ENCODE measurements around the gene NELFCD. TPM values are rescaled to one million over a fixed set of nuclear protein-coding genes. Genes with fewer than 3 reads are reported as not detected.

NELFCD gene
- polyA plus RNA-seq, 1 donor (not counting 4 experiments of a cell fraction or from before 2014, with no cell fraction given), result 68.5 TPM

DNA sequence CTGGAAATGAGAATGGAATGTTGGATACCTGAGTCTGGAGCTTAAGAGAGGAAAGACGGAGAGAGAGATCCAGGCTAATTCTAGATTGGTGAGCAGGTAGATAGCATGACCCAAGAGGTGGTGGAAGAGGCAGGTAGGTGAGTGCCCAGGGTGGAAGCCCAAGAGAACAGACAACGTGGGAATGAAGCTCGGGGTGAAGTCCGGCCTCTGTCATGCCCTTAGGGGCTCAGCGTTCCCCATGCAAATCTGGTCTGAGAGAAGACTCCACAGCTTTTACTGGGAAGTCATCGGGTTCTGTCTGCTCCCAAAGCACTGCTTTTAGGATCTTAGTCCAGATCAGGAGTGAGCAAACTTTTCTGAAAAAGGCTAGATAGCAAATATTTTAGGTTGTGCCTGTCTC is 3.6 kb downstream of the NELFCD start:
- Histone ChIP-seq H3K79me2 (ENCODE audit: control insufficient read depth, insufficient read depth, low read length) (peaks cover 45% of the 10 kb centered on the region), H3K36me3 (ENCODE audit: control insufficient read depth in 2 of 2, extremely low read depth in 1 of 2, insufficient read depth in 2 of 2, low read length in 2 of 2) (peaks cover 20 to 36% of the 10 kb centered on the region in 2 experiments), H3K9me1 (ENCODE audit: control insufficient read depth, extremely low read depth, insufficient read depth, low read length) (no peaks in the 10 kb centered on the region), H2AFZ (ENCODE audit: control insufficient read depth, low read length) (no peak overlapping the region), H3K27me3 (ENCODE audit: control insufficient read depth, extremely low read depth, insufficient read depth, low read length) (no peaks in the 10 kb centered on the region), H3K4me3 (ENCODE audit: control insufficient read depth in 2 of 3, extremely low read depth in 1 of 3, insufficient read depth in 2 of 3, low read depth in 1 of 3, low read length in 3 of 3) (no peak overlapping the region), H3K9me3 (ENCODE audit: control insufficient read depth, low read depth, low read length) (no peaks in the 10 kb centered on the region), H3K4me1 (ENCODE audit: control insufficient read depth, extremely low read depth, insufficient read depth, low read length) (peaks cover 6% of the 10 kb centered on the region), H3K9ac (ENCODE audit: control insufficient read depth, extremely low read depth, insufficient read depth, low read length) (no peak overlapping the region), H4K20me1 (ENCODE audit: control insufficient read depth, extremely low read depth, insufficient read depth, low read length) (peaks cover 5% of the 10 kb centered on the region), H3K4me2 (ENCODE audit: control insufficient read depth, extremely low read depth, insufficient read depth, low read depth, low read length) (no peak overlapping the region), H3K27ac (ENCODE audit: control insufficient read depth, insufficient read depth, low read length) (no peak overlapping the region)
- FAIRE-seq, result no peak
- DNase-seq (ENCODE audit: low read depth, low spot score), result no peak
- TF ChIP-seq, protein P1, sequence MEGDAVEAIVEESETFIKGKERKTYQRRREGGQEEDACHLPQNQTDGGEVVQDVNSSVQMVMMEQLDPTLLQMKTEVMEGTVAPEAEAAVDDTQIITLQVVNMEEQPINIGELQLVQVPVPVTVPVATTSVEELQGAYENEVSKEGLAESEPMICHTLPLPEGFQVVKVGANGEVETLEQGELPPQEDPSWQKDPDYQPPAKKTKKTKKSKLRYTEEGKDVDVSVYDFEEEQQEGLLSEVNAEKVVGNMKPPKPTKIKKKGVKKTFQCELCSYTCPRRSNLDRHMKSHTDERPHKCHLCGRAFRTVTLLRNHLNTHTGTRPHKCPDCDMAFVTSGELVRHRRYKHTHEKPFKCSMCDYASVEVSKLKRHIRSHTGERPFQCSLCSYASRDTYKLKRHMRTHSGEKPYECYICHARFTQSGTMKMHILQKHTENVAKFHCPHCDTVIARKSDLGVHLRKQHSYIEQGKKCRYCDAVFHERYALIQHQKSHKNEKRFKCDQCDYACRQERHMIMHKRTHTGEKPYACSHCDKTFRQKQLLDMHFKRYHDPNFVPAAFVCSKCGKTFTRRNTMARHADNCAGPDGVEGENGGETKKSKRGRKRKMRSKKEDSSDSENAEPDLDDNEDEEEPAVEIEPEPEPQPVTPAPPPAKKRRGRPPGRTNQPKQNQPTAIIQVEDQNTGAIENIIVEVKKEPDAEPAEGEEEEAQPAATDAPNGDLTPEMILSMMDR (optimal IDR thresholded peaks at IDR 0.05 in 1 of 3, IDR thresholded peaks at IDR 0.05 in 1 of 3, conservative IDR thresholded peaks at IDR 0.05 in 1 of 3; ENCODE audit: extremely low read depth in 1 of 3, insufficient read depth in 2 of 3, low read length in 3 of 3), result no peak
- TF ChIP-seq EZH2 (IDR thresholded peaks at IDR 0.05; ENCODE audit: low read length), result no peak
- dilution Hi-C loops (cut with MboI; ENCODE audit: extremely low pct_ligation_motif_present, low sequenced_read_pairs), result no loop called here

DNA sequence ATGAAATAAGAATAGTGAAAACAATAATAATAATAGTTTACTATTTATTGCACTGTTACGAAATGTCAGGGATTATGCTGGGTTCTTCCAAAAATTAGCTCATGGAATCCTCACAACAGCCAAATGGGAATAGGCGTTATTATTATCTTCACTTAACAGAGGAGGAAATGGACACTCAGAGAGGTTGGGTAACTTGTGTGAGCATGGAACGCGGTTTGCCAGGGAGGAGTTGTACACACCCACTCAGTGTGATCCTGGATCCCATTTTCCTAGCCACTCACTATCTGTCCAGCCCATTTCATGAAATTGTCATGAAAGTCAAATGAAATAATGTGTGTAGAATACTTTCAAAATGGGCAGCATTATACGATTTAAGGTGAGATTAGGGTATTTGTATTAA is 4.6 kb downstream of the NELFCD start:
- Histone ChIP-seq H3K9ac (ENCODE audit: control insufficient read depth, extremely low read depth, insufficient read depth, low read length) (no peak overlapping the region), H3K27me3 (ENCODE audit: control insufficient read depth, extremely low read depth, insufficient read depth, low read length) (no peaks in the 10 kb centered on the region), H3K4me1 (ENCODE audit: control insufficient read depth, extremely low read depth, insufficient read depth, low read length) (peaks cover 6% of the 10 kb centered on the region), H3K9me3 (ENCODE audit: control insufficient read depth, low read depth, low read length) (no peaks in the 10 kb centered on the region), H3K9me1 (ENCODE audit: control insufficient read depth, extremely low read depth, insufficient read depth, low read length) (no peaks in the 10 kb centered on the region), H3K4me2 (ENCODE audit: control insufficient read depth, extremely low read depth, insufficient read depth, low read depth, low read length) (no peak overlapping the region), H3K79me2 (ENCODE audit: control insufficient read depth, insufficient read depth, low read length) (peaks cover 45% of the 10 kb centered on the region), H3K4me3 (ENCODE audit: control insufficient read depth in 2 of 3, extremely low read depth in 1 of 3, insufficient read depth in 2 of 3, low read depth in 1 of 3, low read length in 3 of 3) (no peak overlapping the region), H3K36me3 (ENCODE audit: control insufficient read depth in 2 of 2, extremely low read depth in 1 of 2, insufficient read depth in 2 of 2, low read length in 2 of 2) (peaks cover 22 to 39% of the 10 kb centered on the region in 2 experiments), H2AFZ (ENCODE audit: control insufficient read depth, low read length) (no peak overlapping the region), H3K27ac (ENCODE audit: control insufficient read depth, insufficient read depth, low read length) (no peak overlapping the region), H4K20me1 (ENCODE audit: control insufficient read depth, extremely low read depth, insufficient read depth, low read length) (peaks cover 5% of the 10 kb centered on the region)
- TF ChIP-seq, protein P1 (optimal IDR thresholded peaks at IDR 0.05 in 1 of 3, IDR thresholded peaks at IDR 0.05 in 1 of 3, conservative IDR thresholded peaks at IDR 0.05 in 1 of 3; ENCODE audit: extremely low read depth in 1 of 3, insufficient read depth in 2 of 3, low read length in 3 of 3), result no peak
- TF ChIP-seq EZH2 (IDR thresholded peaks at IDR 0.05; ENCODE audit: low read length), result no peak
- dilution Hi-C loops (cut with MboI; ENCODE audit: extremely low pct_ligation_motif_present, low sequenced_read_pairs), result no loop called here
- FAIRE-seq (no peak), DNase-seq (ENCODE audit: low read depth, low spot score) (no peak)

All from keratinocyte (primary cell).